H1 (cell line): ENCODE data around the gene RIPOR2. TPM values are rescaled to one million over a fixed set of nuclear protein-coding genes. Genes with fewer than 3 reads are reported as not detected.

Experiments used
- CTCF ChIA-PET: fragments of 300-600 bp; sonication (Branson Sonifier 250); formaldehyde crosslinking; loops from one replicate; lab custom pipeline; 2021; ENCODE audit not compliant: partially characterized antibody; lab: Charles Lee
- POLR2A ChIA-PET: fragments of 300-600 bp; sonication (Branson Sonifier 250); formaldehyde crosslinking; loops from one replicate; lab custom pipeline; 2021; ENCODE audit warnings: inconsistent platforms; ENCODE audit not compliant: partially characterized antibody; lab: Charles Lee
- DNase-seq, 2 experiments: peaks; one replicate each; pipeline versions ENCODE4 v3.0.0 to v3.0.0-alpha.2; 2010 to 2022; ENCODE audit warnings: low spot score in 2 of 2, low read depth in 1 of 2, mixed read lengths in 1 of 2
- FAIRE-seq: peaks from 2 replicates; lab custom pipeline; 2011; peaks lifted over from hg19 to GRCh38; lab: Jason Lieb, UNC
- H2AFZ ChIP-seq: 2 replicates; pipeline ENCODE4 v1.8.1; 2012; ENCODE audit warnings: low read length, inconsistent platforms
- H2AK5ac ChIP-seq: 2 replicates; pipeline ENCODE4 v1.6.1; 2013; ENCODE audit warnings: low read depth, low read length
- H2BK120ac ChIP-seq: replicated peaks from 2 replicates; pipeline ENCODE3; 2013; ENCODE audit warnings: low read depth, low read length, inconsistent platforms
- H2BK12ac ChIP-seq: 2 replicates; pipeline ENCODE4 v1.6.1; 2013; ENCODE audit warnings: low read depth, low read length
- H2BK15ac ChIP-seq: 2 replicates; pipeline ENCODE4 v1.6.1; 2013; ENCODE audit warnings: low read length
- H2BK20ac ChIP-seq: 2 replicates; pipeline ENCODE4 v1.6.1; 2013; ENCODE audit warnings: low read length
- H2BK5ac ChIP-seq: 2 replicates; pipeline ENCODE4 v1.6.1; 2013; ENCODE audit warnings: low read depth, low read length
- H3K14ac ChIP-seq: 2 replicates; pipeline ENCODE4 v1.6.1; 2013; ENCODE audit warnings: inconsistent platforms; ENCODE audit not compliant: insufficient read length
- H3K18ac ChIP-seq: 2 replicates; pipeline ENCODE4 v1.6.1; 2013; ENCODE audit warnings: low read length; ENCODE audit errors: extremely low read depth
- H3K23ac ChIP-seq: 2 replicates; pipeline ENCODE4 v1.6.1; 2013; ENCODE audit warnings: inconsistent platforms; ENCODE audit not compliant: insufficient read length
- H3K23me2 ChIP-seq: 2 replicates; pipeline ENCODE4 v1.6.1; 2013; ENCODE audit warnings: low read depth, low read length
- H3K27ac ChIP-seq: 2 replicates; pipeline ENCODE4 v1.6.1; 2011; ENCODE audit warnings: low read depth, low read length, inconsistent platforms
- H3K27me3 ChIP-seq, 4 experiments: replicated peaks in 1 of 4; 1 replicate in 1 of 4; 2 replicates in 3 of 4; pipeline versions ENCODE4 v1.6.1 to v1.8.1; 2011 to 2013; ENCODE audit warnings: low read length in 3 of 4, mild to moderate bottlenecking in 3 of 4, inconsistent platforms in 2 of 4, mixed read lengths in 2 of 4, moderate library complexity in 1 of 4; ENCODE audit not compliant: control insufficient read depth in 3 of 4, insufficient read depth in 3 of 4; ENCODE audit errors: extremely low read depth in 1 of 4
- H3K36me3 ChIP-seq, 4 experiments: 2 replicates each; pipeline versions ENCODE4 v1.6.1 to v1.8.1; 2011 to 2013; ENCODE audit warnings: mild to moderate bottlenecking in 4 of 4, low read length in 3 of 4, moderate library complexity in 2 of 4, control low read depth in 1 of 4, inconsistent platforms in 1 of 4; ENCODE audit not compliant: insufficient read depth in 4 of 4, control insufficient read depth in 2 of 4
- H3K4ac ChIP-seq: replicated peaks from 2 replicates; pipeline ENCODE3; 2013; ENCODE audit warnings: low read length, low read depth, mixed read lengths, inconsistent platforms; ENCODE audit not compliant: insufficient read length
- H3K4me1 ChIP-seq, 4 experiments: replicated peaks in 1 of 4; 1 replicate in 1 of 4; 2 replicates in 3 of 4; pipeline versions ENCODE4 v1.6.1 to v1.8.1; 2011 to 2013; ENCODE audit warnings: low read length in 3 of 4, inconsistent platforms in 2 of 4, mixed read lengths in 1 of 4; ENCODE audit not compliant: insufficient read depth in 4 of 4, control insufficient read depth in 3 of 4
- H3K4me2 ChIP-seq, 2 experiments: 2 replicates each; pipeline versions ENCODE4 v1.6.1 to v1.8.1; 2011 to 2013; ENCODE audit warnings: low read depth in 2 of 2, low read length in 2 of 2, control low read depth in 1 of 2, inconsistent platforms in 1 of 2, mild to moderate bottlenecking in 1 of 2; ENCODE audit not compliant: insufficient read depth in 1 of 2
- H3K4me3 ChIP-seq, 4 experiments: fragments of 200-600, 300-600 bp in 1 of 4; sonication (generic), shearing (Covaris generic), sonication (Bioruptor Twin) in 1 of 4; 2 replicates each; pipeline versions ENCODE4 v1.5.1 to v1.8.1; 2011 to 2016; ENCODE audit warnings: low read length in 4 of 4, low read depth in 3 of 4, control low read depth in 2 of 4, inconsistent platforms in 2 of 4, mild to moderate bottlenecking in 2 of 4, mixed read lengths in 1 of 4, moderate library complexity in 1 of 4; ENCODE audit not compliant: insufficient read depth in 2 of 4; ENCODE audit errors: extremely low read depth in 1 of 4
- H3K56ac ChIP-seq: replicated peaks from 2 replicates; pipeline ENCODE3; 2013; ENCODE audit warnings: low read depth, mild to moderate bottlenecking, mixed read lengths, low read length, inconsistent platforms; ENCODE audit not compliant: insufficient read length
- H3K79me1 ChIP-seq: 2 replicates; pipeline ENCODE4 v1.6.1; 2013; ENCODE audit warnings: low read depth, low read length, control low read depth
- H3K79me2 ChIP-seq, 2 experiments: 2 replicates each; pipeline versions ENCODE4 v1.6.1 to v1.8.1; 2012 to 2013; ENCODE audit warnings: low read length in 2 of 2, mild to moderate bottlenecking in 2 of 2, inconsistent platforms in 1 of 2; ENCODE audit not compliant: insufficient read depth in 2 of 2, control insufficient read depth in 1 of 2
- H3K9ac ChIP-seq, 4 experiments: replicated peaks in 1 of 4; 1 replicate in 1 of 4; 2 replicates in 3 of 4; pipeline versions ENCODE4 v1.6.1 to v1.8.1; 2011 to 2013; ENCODE audit warnings: low read depth in 3 of 4, low read length in 3 of 4, control low read depth in 2 of 4, mild to moderate bottlenecking in 2 of 4, moderate library complexity in 2 of 4, inconsistent platforms in 1 of 4; ENCODE audit errors: extremely low read depth in 1 of 4
- H3K9me3 ChIP-seq, 2 experiments: 2 replicates each; pipeline versions ENCODE4 v1.6.1 to v1.8.1; 2012 to 2013; ENCODE audit warnings: mild to moderate bottlenecking in 2 of 2, moderate library complexity in 2 of 2, control low read depth in 1 of 2, inconsistent platforms in 1 of 2, low read depth in 1 of 2, low read length in 1 of 2, mixed read lengths in 1 of 2; ENCODE audit not compliant: insufficient read depth in 2 of 2
- H4K20me1 ChIP-seq, 2 experiments: replicated peaks in 1 of 2; 2 replicates each; pipeline versions ENCODE3 to v1.8.1; 2011 to 2013; ENCODE audit warnings: inconsistent platforms in 2 of 2, low read length in 2 of 2, mild to moderate bottlenecking in 1 of 2; ENCODE audit not compliant: insufficient read depth in 2 of 2, control insufficient read depth in 1 of 2
- H4K5ac ChIP-seq: 2 replicates; pipeline ENCODE4 v1.6.1; 2013; ENCODE audit warnings: low read length, low read depth, mixed read lengths, inconsistent platforms; ENCODE audit not compliant: insufficient read length
- H4K8ac ChIP-seq: 2 replicates; pipeline ENCODE4 v1.8.0; 2013; ENCODE audit warnings: mild to moderate bottlenecking, moderate library complexity, low read length, inconsistent platforms; ENCODE audit not compliant: insufficient read depth; ENCODE audit errors: extremely low read depth
- H4K91ac ChIP-seq: replicated peaks from 2 replicates; pipeline ENCODE3; 2013; ENCODE audit warnings: low read length, mixed read lengths, inconsistent platforms; ENCODE audit not compliant: insufficient read length
- BCL11A ChIP-seq, 2 experiments: IDR thresholded peaks; one replicate each; pipeline ENCODE4 v1.6.1; 2011; ENCODE audit warnings: low read depth in 2 of 2, low read length in 2 of 2, mild to moderate bottlenecking in 2 of 2
- CHD2 ChIP-seq: IDR thresholded peaks from 2 replicates; pipeline ENCODE4 v1.6.1; 2012; ENCODE audit warnings: low read length, improper control_type of control experiment
- JUN ChIP-seq: IDR thresholded peaks from 2 replicates; pipeline ENCODE4 v1.6.1; 2011; ENCODE audit warnings: low read depth, mild to moderate bottlenecking, improper control_type of control experiment, low read length
- JUND ChIP-seq: IDR thresholded peaks from 2 replicates; pipeline ENCODE4 v1.6.1; 2011; ENCODE audit warnings: mild to moderate bottlenecking, improper control_type of control experiment, low read length
- KDM5A ChIP-seq: fragments of 200-600 bp; IDR thresholded peaks from 2 replicates; pipeline ENCODE4 v1.7.1; 2012; ENCODE audit warnings: mild to moderate bottlenecking, low read length, inconsistent platforms, mixed read lengths
- MAFK ChIP-seq: IDR thresholded peaks from 2 replicates; pipeline ENCODE4 v1.6.1; 2012; ENCODE audit warnings: low read depth, mild to moderate bottlenecking, improper control_type of control experiment, low read length
- MAX ChIP-seq: IDR thresholded peaks from 2 replicates; pipeline ENCODE4 v1.6.1; 2012; ENCODE audit warnings: inconsistent platforms
- NANOG ChIP-seq: IDR thresholded peaks from 2 replicates; pipeline ENCODE4 v1.6.1; 2011; ENCODE audit warnings: low read length, low read depth, mild to moderate bottlenecking, inconsistent platforms; ENCODE audit not compliant: insufficient read depth, poor library complexity, severe bottlenecking
- POLR2A ChIP-seq, 2 experiments: IDR thresholded peaks; 1 replicate in 1 of 2; 2 replicates in 1 of 2; pipeline ENCODE4 v1.6.1; 2011; ENCODE audit warnings: low read depth in 2 of 2, low read length in 2 of 2, mild to moderate bottlenecking in 2 of 2; ENCODE audit errors: control extremely low read depth in 1 of 2
- RXRA ChIP-seq: IDR thresholded peaks from 2 replicates; pipeline ENCODE4 v1.6.1; 2011; ENCODE audit warnings: low read depth, mild to moderate bottlenecking, low read length, moderate library complexity; ENCODE audit not compliant: insufficient read depth
- SAP30 ChIP-seq: fragments of 300-600 bp; sonication (generic); IDR thresholded peaks from 2 replicates; pipeline ENCODE4 v1.7.1; 2012; ENCODE audit warnings: low read length, moderate library complexity, mild to moderate bottlenecking, inconsistent platforms; ENCODE audit not compliant: insufficient read depth, insufficient replicate concordance
- SIN3A ChIP-seq, 2 experiments: IDR thresholded peaks in 1 of 2; conservative IDR thresholded peaks in 1 of 2; 2 replicates each; pipeline ENCODE4 v1.6.1; 2011 to 2012; ENCODE audit warnings: low read length in 2 of 2, improper control_type of control experiment in 1 of 2, low read depth in 1 of 2, mild to moderate bottlenecking in 1 of 2
- TEAD4 ChIP-seq: IDR thresholded peaks from 2 replicates; pipeline ENCODE4 v1.6.1; 2012; ENCODE audit warnings: low read depth, low read length, inconsistent platforms, mixed read lengths
- USF2 ChIP-seq: IDR thresholded peaks from 2 replicates; pipeline ENCODE4 v1.6.1; 2011; ENCODE audit warnings: low read length, improper control_type of control experiment
- polyA plus RNA-seq, 7 experiments: library from polyadenylated mRNA; depleted of rRNA in 3 of 7; stranded (reverse) in 5 of 7; unstranded in 2 of 7; fragments of >200 nt in 5 of 7; fragments of 200-250 nt in 2 of 7; gene quantifications; 1 replicate in 5 of 7; 2 replicates in 1 of 7; 4 replicates in 1 of 7; pipeline versions ENCODE4 v1.2.1 to v1.2.3, GENCODE V29; 2011 to 2013; ENCODE audit warnings: missing spikeins in 2 of 7, mixed read lengths in 2 of 7
- total RNA-seq: library from RNA; stranded (reverse); fragmentation: NEBNext Ultra II Directional; extraction: Animal tissue kit (Norgen Biotek cat#: 25700); gene quantifications from 2 replicates; pipeline ENCODE4 v1.2.1, GENCODE V29; 2021

Gene RIPOR2
- total and polyA plus RNA-seq, 2 of the 8 experiments (the other 6 are each of a cell fraction or from before 2014, with no cell fraction given): 16.7 to 45.6 TPM

DNA sequence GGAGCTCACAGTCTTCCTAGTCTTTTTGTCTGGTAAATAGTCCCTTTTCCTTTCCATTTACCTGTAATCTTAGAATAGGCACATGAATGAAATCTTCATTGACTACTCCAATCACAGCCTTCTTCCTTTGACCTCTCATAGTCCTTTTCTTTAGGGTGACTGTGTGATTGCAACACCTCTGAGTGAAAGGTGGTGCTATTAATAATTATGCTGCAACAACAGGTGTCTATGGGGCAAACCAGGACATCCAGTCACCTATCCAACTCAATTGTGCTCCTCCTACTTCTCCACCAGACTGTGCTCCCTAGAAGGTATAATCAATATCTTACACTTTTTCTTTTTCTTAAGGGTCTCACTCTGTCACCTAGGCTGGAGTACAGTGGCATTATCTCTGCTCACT, 29.4 kb downstream of the RIPOR2 start:
- peaks cover 2 to 14% (median 10%) of the 10 kb centered on the region in 4 experiments; a peak in 6 of 7 replicates for H3K4me1 ChIP-seq
- H2BK20ac ChIP-seq: no peak overlapping the region
- no peak overlapping the region for H2AK5ac ChIP-seq
- no peak overlapping the region for H3K23ac ChIP-seq
- H2BK15ac ChIP-seq: no peak overlapping the region
- no peak overlapping the region for H3K4me2 ChIP-seq
- no peak overlapping the region for H3K4ac ChIP-seq
- H3K56ac ChIP-seq: no peak overlapping the region
- no peak overlapping the region for H2BK5ac ChIP-seq
- peaks cover 0 to 17% (median 15%) of the 10 kb centered on the region in 4 experiments; a peak in 5 of 7 replicates for H3K27me3 ChIP-seq
- H3K36me3 ChIP-seq: no peaks in the 10 kb centered on the region
- no peak overlapping the region for H3K18ac ChIP-seq
- peaks cover 2 to 7% of the 10 kb centered on the region in 2 experiments for H4K20me1 ChIP-seq
- H3K9me3 ChIP-seq: no peaks in the 10 kb centered on the region
- peaks cover 6% of the 10 kb centered on the region for H3K79me1 ChIP-seq
- no peak overlapping the region for H4K5ac ChIP-seq
- H4K91ac ChIP-seq: no peak overlapping the region
- no peak overlapping the region for H2BK12ac ChIP-seq
- ChIA-PET POLR2A (no interaction called here), CTCF (interaction anchor here (1.2 to 2.6 kb wide), 3 partner anchors 24 to 48 kb away, joined by 3 to 10 read pairs (median 5); no protein-coding TSS in a partner anchor)
- H3K4me3 ChIP-seq: no peak overlapping the region
- no peak overlapping the region for H2BK120ac ChIP-seq
- no peak overlapping the region for H4K8ac ChIP-seq
- H3K79me2 ChIP-seq: peaks cover 0 to 10% of the 10 kb centered on the region in 2 experiments; a peak in 2 of 4 replicates
- peaks cover 15% of the 10 kb centered on the region for H3K23me2 ChIP-seq
- FAIRE-seq (no peak), DNase-seq (no peak)
- H3K27ac ChIP-seq: no peak overlapping the region
- H3K9ac ChIP-seq: no peak overlapping the region
- no peak overlapping the region for H3K14ac ChIP-seq
- H2AFZ ChIP-seq: no peak overlapping the region
- TF ChIP-seq NANOG (no peak), USF2 (no peak), BCL11A (IDR thresholded peaks at IDR 0.05; ENCODE audit: low read depth in 2 of 2, low read length in 2 of 2) (no peak), MAFK (no peak), TEAD4 (no peak), POLR2A (IDR thresholded peaks at IDR 0.05; ENCODE audit: control extremely low read depth in 1 of 2, low read depth in 2 of 2, low read length in 2 of 2) (no peak), JUND (no peak), JUN (no peak), MAX (no peak), SIN3A (conservative IDR thresholded peaks at IDR 0.05 in 1 of 2, IDR thresholded peaks at IDR 0.05 in 1 of 2; ENCODE audit: low read depth in 1 of 2, low read length in 2 of 2) (no peak), KDM5A (no peak), CHD2 (no peak), SAP30 (no peak), RXRA (no peak)
